ENCODE results near the gene ARMC6. TPM values are rescaled to one million over a fixed set of nuclear protein-coding genes. Genes with fewer than 3 reads are reported as not detected.

The ARMC6 gene
- total RNA-seq, 1 donor from 2014 or later = 44.9 TPM

GRCh38 chr19:19061506-19061905 lies 28.1 kb downstream of the ARMC6 start:
- intact Hi-C loops (cut with micrococcal nuclease) = no loop called here
- Mint-ChIP-seq H3K4me3 (ENCODE audit: low read depth) (no peak overlapping the region), H3K36me3 (ENCODE audit: low read depth) (peaks cover 17% of the 10 kb centered on the region), H3K27me3 (ENCODE audit: low read depth) (no peaks in the 10 kb centered on the region), H3K4me1 (ENCODE audit: low read depth) (peaks cover 19% of the 10 kb centered on the region), H3K27ac (no peak overlapping the region), H3K9me3 (no peaks in the 10 kb centered on the region)
- DNase-seq (ENCODE audit: low spot score) = no peak

- peaks cover 25% of the 10 kb centered on the region for H3K4me1 Mint-ChIP-seq (ENCODE audit: low read depth)
- peaks cover 17% of the 10 kb centered on the region for H3K36me3 Mint-ChIP-seq (ENCODE audit: low read depth)
- intact Hi-C loops (cut with micrococcal nuclease) = loop anchor here (2.0 kb wide), 1 partner anchor 30 kb away; the partner anchor contains the start of genes ARMC6 and SUGP2
- peak overlapping the region; percentile 88 for H3K4me3 Mint-ChIP-seq (ENCODE audit: low read depth)
- H3K9me3 Mint-ChIP-seq = no peaks in the 10 kb centered on the region
- no peaks in the 10 kb centered on the region for H3K27me3 Mint-ChIP-seq (ENCODE audit: low read depth)
- H3K27ac Mint-ChIP-seq = peak overlapping the region; percentile 67
- no peak for DNase-seq (ENCODE audit: low spot score)
Measured at GRCh38 chr19:19062454-19063182, 29.2 kb downstream of the ARMC6 start.

- H3K36me3 Mint-ChIP-seq (ENCODE audit: low read depth) = peaks cover 11% of the 10 kb centered on the region
- no peaks in the 10 kb centered on the region for H3K9me3 Mint-ChIP-seq
- peaks cover 25% of the 10 kb centered on the region for H3K4me1 Mint-ChIP-seq (ENCODE audit: low read depth)
- H3K27ac Mint-ChIP-seq = peak within 1 kb of the TSS; percentile 80
- peak within 1 kb of the TSS; percentile 88 for H3K4me3 Mint-ChIP-seq (ENCODE audit: low read depth)
- no peaks in the 10 kb centered on the region for H3K27me3 Mint-ChIP-seq (ENCODE audit: low read depth)
- intact Hi-C loops (cut with micrococcal nuclease) = loop anchor here (2.0 kb wide), 2 partner anchors 31 to 75 kb away; partner anchors contain the start of genes ARMC6, SUGP2 and TMEM161A
- peak; percentile 99 for DNase-seq (ENCODE audit: low spot score)
Measured at GRCh38 chr19:19063183-19064097, 30.0 kb downstream of the ARMC6 start, which contains the start of gene SLC25A42. Gene SLC25A42, plus strand, starts transcription at chr19:19063994. Its CDS starts 32,131 bp downstream, at chr19:19096125.

- Mint-ChIP-seq H3K27me3 (ENCODE audit: low read depth) (no peaks in the 10 kb centered on the region), H3K9me3 (no peaks in the 10 kb centered on the region), H3K4me3 (ENCODE audit: low read depth) (peak overlapping the region; percentile 88), H3K36me3 (ENCODE audit: low read depth) (peaks cover 11% of the 10 kb centered on the region), H3K27ac (peak overlapping the region; percentile 80), H3K4me1 (ENCODE audit: low read depth) (peaks cover 25% of the 10 kb centered on the region)
- DNase-seq (ENCODE audit: low spot score) = no peak
- intact Hi-C loops (cut with micrococcal nuclease) = loop anchor here (2.0 kb wide), 1 partner anchor 75 kb away; the partner anchor contains the start of gene TMEM161A
Measured at GRCh38 chr19:19064098-19064722, 30.8 kb downstream of the ARMC6 start.

GRCh38 chr19:19064811-19065745 lies 31.7 kb downstream of the ARMC6 start:
- intact Hi-C loops (cut with micrococcal nuclease) = loop anchor here (2.0 kb wide), 1 partner anchor 74 kb away; the partner anchor contains the start of gene TMEM161A
- Mint-ChIP-seq H3K4me1 (ENCODE audit: low read depth) (peaks cover 25% of the 10 kb centered on the region), H3K9me3 (no peaks in the 10 kb centered on the region)

GRCh38 chr19:19067276-19068072 lies 34.1 kb downstream of the ARMC6 start:
- H3K4me3 Mint-ChIP-seq (ENCODE audit: low read depth) = no peak overlapping the region
- no peaks in the 10 kb centered on the region for H3K27me3 Mint-ChIP-seq (ENCODE audit: low read depth)
- peaks cover 2% of the 10 kb centered on the region for H3K36me3 Mint-ChIP-seq (ENCODE audit: low read depth)
- no peak for DNase-seq (ENCODE audit: low spot score)
- intact Hi-C loops (cut with micrococcal nuclease) = no loop called here
- H3K9me3 Mint-ChIP-seq = no peaks in the 10 kb centered on the region
- peaks cover 22% of the 10 kb centered on the region for H3K4me1 Mint-ChIP-seq (ENCODE audit: low read depth)
- H3K27ac Mint-ChIP-seq = no peak overlapping the region

More at GRCh38 chr19:19064811-19065745, 31.7 kb downstream of the ARMC6 start:
- peaks cover 4% of the 10 kb centered on the region for H3K36me3 Mint-ChIP-seq (ENCODE audit: low read depth)
- H3K27ac Mint-ChIP-seq = peak overlapping the region; percentile 80
- DNase-seq (ENCODE audit: low spot score) = peak; percentile 18
- no peaks in the 10 kb centered on the region for H3K27me3 Mint-ChIP-seq (ENCODE audit: low read depth)
- H3K4me3 Mint-ChIP-seq (ENCODE audit: low read depth) = peak overlapping the region; percentile 88

GRCh38 chr19:19068659-19069654 lies 35.6 kb downstream of the ARMC6 start:
- DNase-seq (ENCODE audit: low spot score) = no peak
- no peaks in the 10 kb centered on the region for H3K9me3 Mint-ChIP-seq
- H3K27ac Mint-ChIP-seq = no peak overlapping the region
- intact Hi-C loops (cut with micrococcal nuclease) = no loop called here
- no peaks in the 10 kb centered on the region for H3K27me3 Mint-ChIP-seq (ENCODE audit: low read depth)
- peaks cover 16% of the 10 kb centered on the region for H3K4me1 Mint-ChIP-seq (ENCODE audit: low read depth)
- H3K4me3 Mint-ChIP-seq (ENCODE audit: low read depth) = no peak overlapping the region
- no peaks in the 10 kb centered on the region for H3K36me3 Mint-ChIP-seq (ENCODE audit: low read depth)

GRCh38 chr19:19071897-19072296 lies 38.5 kb downstream of the ARMC6 start:
- H3K36me3 Mint-ChIP-seq (ENCODE audit: low read depth) = no peaks in the 10 kb centered on the region
- no peak overlapping the region for H3K27ac Mint-ChIP-seq
- H3K27me3 Mint-ChIP-seq (ENCODE audit: low read depth) = no peaks in the 10 kb centered on the region
- DNase-seq (ENCODE audit: low spot score) = no peak
- no peak overlapping the region for H3K4me3 Mint-ChIP-seq (ENCODE audit: low read depth)
- intact Hi-C loops (cut with micrococcal nuclease) = no loop called here
- peaks cover 3% of the 10 kb centered on the region for H3K4me1 Mint-ChIP-seq (ENCODE audit: low read depth)
- H3K9me3 Mint-ChIP-seq = no peaks in the 10 kb centered on the region

GRCh38 chr19:19074196-19074882 lies 40.9 kb downstream of the ARMC6 start:
- DNase-seq (ENCODE audit: low spot score) = no peak
- Mint-ChIP-seq H3K27me3 (ENCODE audit: low read depth) (no peaks in the 10 kb centered on the region), H3K27ac (no peak overlapping the region), H3K36me3 (ENCODE audit: low read depth) (no peaks in the 10 kb centered on the region), H3K9me3 (no peaks in the 10 kb centered on the region), H3K4me3 (ENCODE audit: low read depth) (no peak overlapping the region), H3K4me1 (ENCODE audit: low read depth) (no peaks in the 10 kb centered on the region)
- intact Hi-C loops (cut with micrococcal nuclease) = no loop called here

GRCh38 chr19:19075126-19075525 lies 41.7 kb downstream of the ARMC6 start:
- DNase-seq (ENCODE audit: low spot score) = no peak
- intact Hi-C loops (cut with micrococcal nuclease) = no loop called here
- Mint-ChIP-seq H3K4me1 (ENCODE audit: low read depth) (no peaks in the 10 kb centered on the region), H3K9me3 (no peaks in the 10 kb centered on the region), H3K36me3 (ENCODE audit: low read depth) (no peaks in the 10 kb centered on the region), H3K27me3 (ENCODE audit: low read depth) (no peaks in the 10 kb centered on the region), H3K27ac (no peak overlapping the region), H3K4me3 (ENCODE audit: low read depth) (no peak overlapping the region)
